ENCODE data around the gene PCDHGB2.
A peak's percentile ranks its signal among the peaks of the same experiment; 100 is the strongest.

The PCDHGB2 gene

GRCh38 chr5:141363952-141364660 lies 4.3 kb downstream of the PCDHGB2 start, which contains the start of gene PCDHGA5:
Gene PCDHGA5, plus strand, starts transcription at chr5:141364162. Its CDS starts 169 bp downstream, at chr5:141364331.
- in situ Hi-C loops (cut with MboI; ENCODE audit: low sequenced_read_pairs, unreplicated experiment), result no loop called here
- no peak for TF ChIP-seq CTCF (IDR thresholded peaks at IDR 0.05; ENCODE audit: borderline replicate concordance, control extremely low read depth, extremely low read depth, insufficient read depth, missing control alignments)
- no peak for DNase-seq (ENCODE audit: low spot score)

GRCh38 chr5:141366016-141366896 lies 6.5 kb downstream of the PCDHGB2 start:
- in situ Hi-C loops (cut with MboI; ENCODE audit: low sequenced_read_pairs, unreplicated experiment), result no loop called here
- no peak for DNase-seq (ENCODE audit: low spot score)
- no peak for TF ChIP-seq CTCF (IDR thresholded peaks at IDR 0.05; ENCODE audit: borderline replicate concordance, control extremely low read depth, extremely low read depth, insufficient read depth, missing control alignments)

GRCh38 chr5:141369994-141370848 lies 10.4 kb downstream of the PCDHGB2 start, which contains the start of gene PCDHGB3:
Gene PCDHGB3, plus strand, starts transcription at chr5:141370242. Its CDS starts 153 bp downstream, at chr5:141370395.
- DNase-seq (ENCODE audit: low spot score), result peak; percentile 57
- in situ Hi-C loops (cut with MboI; ENCODE audit: low sequenced_read_pairs, unreplicated experiment), result no loop called here
- TF ChIP-seq CTCF (IDR thresholded peaks at IDR 0.05; ENCODE audit: borderline replicate concordance, control extremely low read depth, extremely low read depth, insufficient read depth, missing control alignments), result peak; percentile 53

- TF ChIP-seq CTCF (IDR thresholded peaks at IDR 0.05; ENCODE audit: borderline replicate concordance, control extremely low read depth, extremely low read depth, insufficient read depth, missing control alignments), result no peak
- DNase-seq (ENCODE audit: low spot score), result no peak
- in situ Hi-C loops (cut with MboI; ENCODE audit: low sequenced_read_pairs, unreplicated experiment), result no loop called here
These were observed 12.0 kb downstream of the PCDHGB2 start for GRCh38 chr5:141371572-141372475.

GRCh38 chr5:141373673-141374317 lies 14.0 kb downstream of the PCDHGB2 start, which contains the start of gene PCDHGA6:
Gene PCDHGA6, plus strand, starts transcription at chr5:141373891. Its CDS starts 193 bp downstream, at chr5:141374084.
- no peak for DNase-seq (ENCODE audit: low spot score)
- TF ChIP-seq CTCF (IDR thresholded peaks at IDR 0.05; ENCODE audit: borderline replicate concordance, control extremely low read depth, extremely low read depth, insufficient read depth, missing control alignments), result peak; percentile 15
- in situ Hi-C loops (cut with MboI; ENCODE audit: low sequenced_read_pairs, unreplicated experiment), result no loop called here

All from GM13976 (cell line).